ENCODE data around the gene GPC3.
"Not testable (repeated sequence)": the region's sequence is repeated elsewhere in the genome, so short reads cannot be mapped to it uniquely, and the experiment has no call there.

The GPC3 gene

DNA sequence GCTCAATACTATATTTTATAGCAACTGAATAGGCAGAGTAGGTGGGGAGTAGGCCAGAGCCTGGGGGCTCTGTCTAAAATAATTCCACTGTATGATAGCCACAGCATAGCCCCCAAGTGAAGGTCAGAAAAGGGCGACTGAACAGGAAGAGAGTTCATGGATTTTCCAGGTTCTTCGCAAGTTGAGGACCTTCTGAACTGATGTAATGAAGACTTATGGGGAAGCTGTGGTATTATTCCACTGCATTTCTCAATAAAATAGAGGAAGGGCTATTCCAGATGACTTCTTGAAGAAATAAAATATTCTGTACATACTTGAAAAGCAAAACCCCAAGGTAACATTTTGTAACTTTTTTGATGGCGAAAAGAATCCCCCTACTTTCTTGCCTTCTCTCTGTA, 338.7 kb downstream of the GPC3 start:
- no peak for DNase-seq (ENCODE audit: low read depth, low spot score)

DNA sequence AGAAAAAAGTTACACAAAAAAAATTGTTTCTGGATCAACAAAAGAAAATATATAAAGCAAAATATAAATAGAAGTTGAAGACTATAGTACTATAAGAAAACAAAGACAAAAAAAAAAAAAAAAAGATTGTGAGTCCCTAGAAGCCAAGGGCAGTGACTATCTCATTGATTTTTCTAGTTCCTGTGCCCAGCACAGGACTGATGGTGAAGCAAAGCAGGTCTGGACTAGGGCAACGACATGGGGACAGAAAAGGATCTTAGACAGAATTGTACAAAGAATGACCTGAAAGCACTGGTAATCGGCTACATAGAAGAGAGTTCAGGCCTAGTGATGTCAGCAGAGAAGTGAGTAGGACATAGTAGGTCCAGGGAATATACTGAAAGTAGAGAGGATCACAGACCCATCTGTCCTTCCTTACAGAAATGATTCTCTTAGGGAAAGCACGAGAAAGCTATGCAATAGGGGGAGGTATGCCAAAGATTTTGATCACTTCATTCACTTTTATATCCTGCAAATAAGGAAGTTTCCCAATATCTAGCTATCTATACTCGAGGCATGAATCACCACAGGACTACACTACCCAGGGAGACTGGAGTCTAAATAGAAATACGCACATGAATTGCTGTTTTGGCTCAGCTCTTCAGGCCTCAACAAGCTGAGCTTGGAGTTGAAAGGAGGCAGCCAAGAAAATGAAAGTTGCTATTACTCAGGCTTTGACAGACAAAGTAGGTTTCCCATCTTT, 339.2 kb downstream of the GPC3 start:
- no peak for DNase-seq (ENCODE audit: low read depth, low spot score)

DNA sequence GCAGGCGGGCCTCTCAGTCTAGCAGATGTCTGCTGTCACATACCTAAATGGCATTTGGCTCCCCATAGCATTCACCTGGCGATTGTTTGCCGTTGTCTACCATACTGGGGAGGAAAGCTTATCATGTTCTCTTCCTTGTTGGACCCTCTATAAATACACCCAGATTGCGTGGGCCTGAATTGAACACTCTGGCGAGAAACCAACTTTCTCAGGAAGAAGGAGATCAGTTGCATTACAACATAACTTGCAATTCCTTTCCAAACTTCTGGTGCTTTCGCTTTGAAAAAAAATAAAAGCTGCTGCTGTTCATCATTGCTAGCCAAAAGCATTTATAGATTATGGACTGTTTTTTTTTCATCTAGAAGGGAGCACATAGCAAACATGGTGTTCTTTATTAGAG, 340.1 kb downstream of the GPC3 start:
- no peak for DNase-seq (ENCODE audit: low read depth, low spot score)

DNA sequence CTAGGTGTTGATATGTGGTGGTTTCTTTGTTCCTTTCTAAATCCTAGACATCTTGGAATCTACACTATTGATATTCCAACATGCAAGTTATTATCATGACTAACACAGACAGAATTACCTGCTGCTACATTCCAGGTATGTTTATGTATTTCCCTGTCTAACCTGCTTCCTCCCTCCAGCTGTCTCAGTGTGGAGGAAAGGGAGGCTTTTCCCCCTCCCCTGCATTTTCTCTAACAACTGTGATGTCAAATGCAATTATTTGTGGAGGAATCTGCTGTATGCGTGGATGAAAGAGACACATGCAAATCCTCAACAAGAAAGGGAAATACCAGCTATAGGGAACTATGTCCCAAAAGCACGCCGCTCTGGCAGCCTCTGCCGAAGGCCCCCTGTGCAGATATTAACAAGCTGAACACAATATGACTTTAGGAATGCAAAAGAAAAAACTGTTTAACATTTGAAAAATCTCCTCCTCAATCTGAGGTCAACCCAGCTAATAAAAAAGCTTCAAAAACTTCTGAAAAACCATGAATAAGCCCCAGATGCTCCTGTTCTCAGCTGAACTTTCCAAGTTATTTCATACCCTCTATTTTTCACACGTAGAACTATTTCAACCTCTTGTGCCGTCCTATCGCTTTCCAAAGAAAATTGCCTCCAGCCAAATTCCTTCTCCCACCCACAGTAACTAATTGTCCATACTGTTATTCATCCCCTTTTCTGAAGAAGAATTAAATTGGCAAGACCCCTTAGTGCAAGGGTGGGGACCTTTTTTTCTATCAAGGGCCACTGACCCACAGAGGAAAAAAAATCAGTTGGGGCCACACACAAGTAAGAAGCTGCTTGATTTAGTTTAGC, 345.0 kb downstream of the GPC3 start:
- no peak for DNase-seq (ENCODE audit: low read depth, low spot score)

DNA sequence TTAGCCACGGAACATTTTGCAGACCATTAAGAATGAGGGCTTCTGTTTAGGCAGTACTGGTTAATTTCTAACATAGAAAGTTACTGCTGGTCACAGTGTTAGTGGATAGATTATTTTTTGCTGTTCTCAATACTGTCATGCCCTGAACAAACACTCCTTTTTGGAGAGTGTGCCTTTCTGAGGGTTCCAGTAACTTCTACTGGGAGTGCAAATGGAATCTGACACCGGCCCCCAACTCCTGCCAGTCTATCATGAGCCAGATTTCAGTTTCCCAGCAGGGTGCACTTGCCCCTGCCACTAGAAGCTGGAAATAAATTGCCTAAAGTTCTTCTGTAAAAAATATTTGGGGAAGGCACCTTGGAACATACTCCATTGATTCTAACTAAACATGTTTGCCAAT, 345.7 kb downstream of the GPC3 start:
- no peak for DNase-seq (ENCODE audit: low read depth, low spot score)

DNA sequence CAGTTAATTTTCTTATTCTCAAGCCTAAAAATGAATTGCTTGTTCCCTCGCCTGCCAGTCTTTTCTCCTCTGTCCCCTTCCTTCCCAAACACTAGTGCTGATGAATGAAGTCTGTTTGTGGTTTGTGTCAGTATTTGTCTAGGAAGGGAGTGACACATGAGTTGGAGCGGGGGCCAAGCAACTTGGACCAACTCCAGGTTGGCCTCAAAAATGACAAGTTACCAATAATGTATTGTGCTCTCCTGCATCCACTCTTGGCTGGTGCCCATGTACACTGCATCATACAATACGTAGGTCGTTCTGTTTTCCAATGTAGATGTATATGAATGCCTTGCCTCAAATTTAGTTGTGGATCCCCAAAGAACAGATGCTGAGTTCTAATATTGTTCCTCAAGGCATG, 347.1 kb downstream of the GPC3 start:
- DNase-seq (ENCODE audit: low read depth, low spot score) = no peak

DNA sequence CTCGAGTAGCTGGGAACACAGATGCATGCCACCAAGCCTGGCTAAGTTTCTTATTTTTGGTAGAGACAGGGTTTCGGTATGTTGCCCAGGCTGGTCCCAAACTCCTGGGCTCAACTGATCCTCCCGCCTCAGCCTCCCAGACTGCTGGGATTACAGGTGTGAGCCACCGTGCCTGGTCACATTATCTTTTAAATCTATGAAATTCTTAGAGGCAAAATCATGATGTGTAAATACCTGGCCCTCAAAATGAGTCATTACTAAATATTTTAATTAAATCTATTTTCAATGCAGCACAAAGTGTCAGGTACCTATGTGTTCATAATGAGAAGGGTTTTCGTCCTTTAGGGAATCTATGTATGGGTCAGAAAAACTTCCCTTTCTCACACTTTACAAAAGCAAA, 347.6 kb downstream of the GPC3 start:
- no peak for DNase-seq (ENCODE audit: low read depth, low spot score)

DNA sequence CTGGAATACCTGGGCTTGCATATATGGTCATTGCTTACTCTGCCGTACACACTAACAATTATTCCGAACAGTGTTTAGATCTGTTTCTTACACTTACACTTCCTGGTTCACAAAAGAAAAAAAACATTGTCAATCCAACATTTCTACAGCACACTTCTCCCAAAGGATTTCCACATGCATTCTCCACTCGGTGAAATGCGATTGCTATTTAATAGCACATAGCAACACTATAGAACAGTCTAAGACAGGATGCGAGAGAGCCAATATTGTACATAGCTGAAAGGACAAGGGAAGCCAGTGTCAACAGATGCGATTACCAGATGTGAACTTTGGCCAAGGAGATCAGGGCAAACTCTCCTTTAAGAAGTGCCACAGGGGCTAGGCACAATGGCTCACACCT, 349.4 kb downstream of the GPC3 start:
- DNase-seq (ENCODE audit: low read depth, low spot score) = no peak

DNA sequence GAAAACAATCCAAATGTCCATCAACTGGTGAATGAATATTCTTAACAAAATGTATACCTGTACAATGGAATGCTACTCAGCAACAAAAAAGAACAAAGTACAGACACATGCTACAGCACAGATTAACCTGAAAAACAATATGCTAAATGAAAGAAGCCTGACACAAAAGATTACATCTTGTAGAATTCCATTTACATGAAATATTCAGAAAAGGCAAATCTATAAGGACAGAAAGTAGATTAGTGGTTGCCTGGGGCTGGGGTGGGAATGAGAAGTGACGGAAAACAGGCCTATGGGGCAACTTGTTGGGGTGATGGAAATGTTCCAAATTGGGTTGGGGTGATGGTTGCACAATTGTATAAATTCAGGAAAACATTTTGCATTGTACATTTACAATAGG, 351.0 kb downstream of the GPC3 start:
- DNase-seq (ENCODE audit: low read depth, low spot score) = no peak

DNA sequence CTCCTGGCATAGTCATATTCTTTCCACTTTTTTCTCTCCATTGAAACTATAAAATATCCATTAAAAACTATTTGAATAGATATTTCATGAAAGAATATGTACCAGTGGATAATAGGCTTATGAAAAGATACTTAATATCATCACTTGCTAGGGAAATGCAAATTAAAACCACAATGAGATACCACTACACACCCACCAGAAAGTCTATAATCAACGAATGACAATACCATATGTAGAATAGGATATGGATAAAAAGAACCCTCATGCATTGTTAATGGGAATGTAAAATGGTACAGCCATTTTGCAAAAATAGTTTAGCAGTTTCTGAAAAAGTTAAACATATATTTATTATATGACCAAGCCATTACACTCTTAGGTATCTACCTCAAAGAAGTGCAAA, 351.4 kb downstream of the GPC3 start:
- DNase-seq (ENCODE audit: low read depth, low spot score) = no peak

DNA sequence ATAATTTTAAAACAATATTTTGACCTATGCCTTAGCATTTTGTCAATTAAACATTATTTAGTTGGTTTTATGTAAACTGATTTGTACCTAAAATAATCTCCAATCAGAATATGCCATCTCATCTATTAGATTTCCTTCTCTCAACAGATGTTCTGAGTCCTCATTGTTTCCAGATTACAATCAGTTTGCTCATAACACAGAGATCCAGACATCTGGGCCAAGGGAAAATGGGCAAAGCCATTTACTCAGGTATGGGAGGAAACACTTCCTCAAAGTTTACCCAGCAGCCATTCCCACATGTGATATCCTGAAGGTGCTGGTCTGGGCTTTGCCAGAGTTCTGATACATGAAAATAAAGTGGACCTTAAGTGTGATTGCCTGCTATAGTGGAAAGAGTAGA, 352.2 kb downstream of the GPC3 start:
- no peak for DNase-seq (ENCODE audit: low read depth, low spot score)

DNA sequence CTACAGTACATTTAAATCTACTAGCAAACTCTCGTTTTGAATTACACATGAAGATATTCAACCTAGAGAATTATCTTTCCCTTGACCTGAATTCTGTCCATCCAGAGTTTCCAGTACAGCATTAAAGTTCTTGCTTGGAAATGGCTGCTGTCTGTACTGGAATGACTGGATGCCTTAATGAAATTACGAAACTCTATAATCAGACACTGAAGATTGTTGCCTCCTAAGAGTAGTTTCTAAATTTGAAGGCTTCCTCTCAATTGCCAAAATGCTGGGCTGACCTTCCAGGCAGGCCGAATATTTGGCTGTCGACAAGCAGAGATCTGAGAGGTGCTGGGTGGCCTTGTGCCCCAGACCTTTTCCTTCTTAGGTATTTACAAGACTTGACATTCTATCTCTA, 355.0 kb downstream of the GPC3 start:
- DNase-seq (ENCODE audit: low read depth, low spot score) = no peak

DNA sequence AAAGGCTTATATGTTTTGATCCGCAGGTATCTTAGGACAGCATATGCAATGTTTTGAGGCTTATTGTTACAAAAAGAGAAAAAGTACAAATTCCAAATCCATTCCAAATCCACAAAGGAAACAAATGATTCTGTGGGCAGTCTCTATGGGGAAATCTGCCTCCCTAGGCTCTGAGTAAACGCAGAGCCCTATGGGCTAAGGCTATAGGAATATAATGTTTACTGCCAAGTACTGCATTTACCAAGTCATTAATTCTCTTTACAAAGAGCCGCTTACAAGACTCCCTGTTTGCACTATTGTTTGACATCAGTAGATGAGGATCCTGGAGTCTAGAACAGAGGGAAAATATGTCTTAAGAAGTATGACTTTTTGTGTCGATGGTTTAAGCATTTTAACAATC, 357.7 kb downstream of the GPC3 start:
- no peak for DNase-seq (ENCODE audit: low read depth, low spot score)

DNA sequence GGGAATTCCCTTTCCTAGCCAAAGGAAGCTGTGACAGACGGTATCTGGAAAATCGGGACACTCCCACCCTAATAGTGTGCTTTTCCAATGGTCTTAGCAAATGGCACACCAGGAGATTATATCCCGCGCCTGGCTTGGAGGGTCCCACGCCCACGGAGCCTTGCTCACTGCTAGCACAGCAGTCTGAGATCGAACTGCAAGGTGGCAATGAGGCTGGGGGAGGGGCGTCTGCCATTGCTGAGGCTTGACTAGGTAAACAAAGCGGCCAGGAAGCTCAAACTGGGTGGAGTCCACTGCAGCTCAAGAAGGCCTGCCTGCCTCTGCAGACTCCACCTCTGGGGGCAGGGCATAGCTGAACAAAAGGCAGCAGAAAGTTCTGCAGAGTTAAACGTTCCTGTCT, 364.0 kb downstream of the GPC3 start:
- not testable (repeated sequence) for DNase-seq (ENCODE audit: low read depth, low spot score)

DNA sequence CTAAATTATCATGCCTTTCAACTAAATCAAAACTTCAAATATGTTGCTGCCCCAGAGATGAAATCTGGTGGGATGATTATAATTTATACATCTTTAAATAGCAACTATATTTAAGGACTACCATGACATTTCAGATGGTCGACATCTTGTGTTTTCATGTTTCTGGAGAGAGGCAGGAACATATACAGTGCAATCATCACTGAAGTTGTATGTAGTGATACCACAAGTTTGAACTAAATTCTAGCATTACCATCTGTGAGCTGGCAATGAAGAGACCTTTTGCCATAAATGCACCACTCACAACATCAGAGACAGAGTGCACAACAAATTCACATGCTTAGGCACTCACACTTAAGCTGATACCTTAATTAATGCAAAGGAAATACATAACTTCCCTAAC, 373.7 kb downstream of the GPC3 start:
- no peak for DNase-seq (ENCODE audit: low read depth, low spot score)

DNA sequence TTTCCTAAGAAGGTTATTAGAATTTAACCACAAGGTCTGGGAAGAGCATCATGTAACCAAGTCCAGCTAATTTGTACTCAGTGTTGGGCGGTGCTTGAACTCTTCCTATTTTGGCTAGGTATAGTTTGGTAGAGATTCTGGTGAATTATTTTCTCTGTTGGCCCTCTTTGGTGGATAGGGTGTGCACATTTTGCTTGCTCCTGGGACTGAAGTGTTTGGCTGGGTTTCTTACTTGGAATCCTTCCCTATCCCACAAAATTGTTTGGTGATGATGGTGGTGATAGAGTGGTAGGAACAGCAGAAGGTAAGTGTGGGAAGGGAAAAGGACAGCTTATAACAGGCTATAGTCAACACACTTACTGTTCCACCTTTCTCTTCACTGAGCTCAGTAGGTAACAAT, 375.3 kb downstream of the GPC3 start:
- no peak for DNase-seq (ENCODE audit: low read depth, low spot score)

DNA sequence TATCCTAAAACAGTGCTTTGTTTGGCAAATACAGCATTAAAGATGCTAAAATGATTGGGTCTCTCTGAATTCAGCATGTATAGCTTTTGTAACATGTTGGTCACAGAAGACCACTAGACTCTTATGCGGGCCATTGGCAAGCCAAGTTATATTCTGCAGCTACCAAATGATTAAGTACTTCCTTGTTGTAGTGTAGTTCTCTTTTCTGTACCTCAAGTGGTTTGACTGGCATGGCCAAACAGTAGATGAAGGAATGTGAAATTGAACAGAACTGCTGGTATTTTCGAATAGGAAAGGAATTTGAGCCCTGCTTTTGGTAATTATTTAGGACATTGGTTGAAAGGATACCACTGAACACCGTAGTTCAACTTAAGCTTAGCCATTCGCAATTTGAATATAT, 376.2 kb downstream of the GPC3 start:
- DNase-seq (ENCODE audit: low read depth, low spot score) = no peak

DNA sequence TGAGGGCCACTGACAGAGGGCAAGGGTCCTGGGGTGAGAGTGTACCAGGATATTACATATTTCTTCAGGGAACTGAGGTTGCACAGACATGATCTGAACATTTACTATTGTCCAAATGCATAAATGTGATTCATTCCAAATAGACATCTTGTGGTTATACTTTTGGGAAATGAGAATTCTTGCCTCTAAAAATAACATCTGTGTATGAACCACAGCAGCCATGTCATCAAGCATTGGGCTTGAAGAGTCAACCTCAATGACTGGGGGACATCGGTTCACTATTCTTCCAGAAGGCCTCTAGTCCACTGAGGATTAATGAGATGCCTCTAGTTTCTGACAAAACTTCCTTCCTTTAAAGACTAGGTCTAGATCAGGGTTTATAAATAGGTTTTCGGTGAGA, 377.0 kb downstream of the GPC3 start:
- DNase-seq (ENCODE audit: low read depth, low spot score) = no peak

DNA sequence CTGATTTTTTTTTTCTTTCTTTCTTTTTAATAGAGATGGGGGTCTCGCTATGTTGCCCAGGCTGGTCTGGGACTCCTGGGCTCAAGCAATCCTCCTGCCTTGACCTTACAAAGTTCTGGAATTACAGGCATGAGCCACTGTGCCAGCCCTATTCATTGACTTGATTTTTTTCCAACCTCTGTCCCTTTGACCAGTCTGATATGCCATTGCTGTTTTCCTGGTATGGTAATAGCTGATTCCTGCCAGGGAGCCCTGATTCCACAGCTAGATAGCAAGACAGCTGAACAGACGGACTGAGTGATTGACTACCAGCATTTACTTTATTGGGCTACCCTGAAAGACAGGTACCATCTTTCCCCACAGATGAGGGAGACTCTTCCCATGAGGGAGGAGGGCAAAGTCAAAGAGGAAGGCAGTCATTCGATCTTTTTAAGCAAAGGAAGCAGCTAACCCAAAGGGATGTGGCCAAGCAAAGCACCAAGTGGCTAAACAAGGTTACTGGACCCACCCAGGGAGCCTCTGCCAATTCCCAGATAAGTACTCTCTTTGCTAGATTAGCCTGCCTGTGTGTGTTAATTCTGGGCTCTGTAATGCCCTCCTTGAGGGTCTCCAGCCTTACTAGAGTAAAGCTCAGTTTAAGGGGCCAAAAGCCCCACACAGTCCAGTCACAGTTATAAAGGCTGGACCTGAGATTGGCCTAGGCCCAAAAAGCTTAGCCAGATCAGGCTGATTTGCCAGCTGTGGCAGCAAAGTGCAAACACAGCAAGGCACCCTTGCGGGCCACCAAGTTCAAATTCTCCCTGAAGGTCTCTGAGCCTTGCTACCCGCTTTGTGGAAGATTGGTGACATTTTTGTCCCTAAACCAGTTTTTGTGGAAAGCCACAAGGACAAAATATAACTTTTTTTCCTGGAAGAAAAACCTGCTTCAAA, 377.7 kb downstream of the GPC3 start:
- no peak for DNase-seq (ENCODE audit: low read depth, low spot score)

DNA sequence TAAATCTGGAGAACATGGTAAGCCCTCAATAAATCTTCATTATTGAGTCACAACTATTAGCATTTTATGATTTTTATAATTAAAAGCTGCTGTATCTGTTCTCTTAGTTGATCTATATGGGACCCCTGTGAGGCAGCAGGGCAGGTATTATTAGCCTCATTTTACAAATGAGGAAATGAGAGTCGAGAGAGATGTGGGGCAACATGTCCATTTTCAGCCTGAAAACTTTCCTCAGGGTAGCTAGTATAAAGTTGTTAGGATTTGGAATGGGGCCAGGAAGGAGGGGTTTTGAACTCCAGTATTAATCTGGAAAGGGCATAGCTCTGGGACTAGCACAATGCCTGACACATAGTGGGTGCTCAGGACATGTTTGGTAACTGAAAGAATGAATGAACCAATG, 378.4 kb downstream of the GPC3 start:
- DNase-seq (ENCODE audit: low read depth, low spot score) = no peak

DNA sequence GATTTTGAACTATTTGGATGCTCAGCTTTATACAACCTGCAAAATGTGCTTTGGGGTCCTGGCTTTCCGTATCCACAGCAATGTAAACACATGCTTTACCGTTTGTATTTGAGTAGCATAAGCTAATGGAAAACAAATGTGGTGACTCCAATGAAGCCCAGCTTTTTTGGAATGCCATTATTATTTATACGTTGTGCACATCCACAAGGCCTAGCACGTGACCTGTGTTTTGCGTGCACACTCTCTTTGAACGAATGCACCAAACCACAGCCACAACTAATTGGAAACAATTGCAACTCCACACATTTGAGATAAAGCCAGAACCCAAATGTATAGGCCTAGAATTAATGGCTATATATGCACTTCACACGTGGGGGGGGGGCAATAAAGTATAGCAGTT, 380.6 kb downstream of the GPC3 start:
- no peak for DNase-seq (ENCODE audit: low read depth, low spot score)

DNA sequence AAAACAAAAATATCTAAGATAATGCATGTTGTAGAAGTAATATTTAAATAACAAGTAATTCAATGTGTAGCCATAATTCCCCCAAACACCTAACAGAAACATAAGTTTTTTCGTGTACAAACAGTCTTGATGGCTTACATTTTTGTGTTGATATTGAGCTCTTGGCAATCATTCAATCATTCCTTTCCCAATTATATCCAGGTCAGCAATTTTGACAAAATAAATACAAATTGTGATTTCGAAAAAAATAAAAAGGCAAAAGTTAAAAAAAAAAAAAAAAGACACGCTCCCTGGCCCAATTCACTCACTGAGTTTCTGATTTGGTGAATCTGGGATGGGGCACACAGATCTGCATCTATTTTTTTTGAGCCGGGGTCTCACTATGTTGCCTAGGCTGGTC, 382.5 kb downstream of the GPC3 start:
- DNase-seq (ENCODE audit: low read depth, low spot score) = no peak
